Brain microvascular endothelial cell (primary cell): ENCODE measurements around the gene TOR1B.

Experiments used
- DNase-seq: peaks from one replicate; pipeline ENCODE4 v3.0.0-alpha.2; 2020
- H3K27ac ChIP-seq: fragments of 250-450 bp; sonication (Bioruptor Pico); 2 replicates; pipeline ENCODE4 v1.5.1; 2020; ENCODE audit warnings: mild to moderate bottlenecking, moderate library complexity
- H3K27me3 ChIP-seq: fragments of 250-450 bp; sonication (Bioruptor Pico); replicated peaks from 2 replicates; pipeline ENCODE4 v1.5.1; 2020; ENCODE audit warnings: mild to moderate bottlenecking
- H3K36me3 ChIP-seq: fragments of 250-450 bp; sonication (Bioruptor Pico); replicated peaks from 2 replicates; pipeline ENCODE4 v1.5.1; 2020; ENCODE audit warnings: mild to moderate bottlenecking
- H3K4me3 ChIP-seq: 2 replicates; pipeline ENCODE4 v1.5.1; 2011; ENCODE audit warnings: low read depth, mild to moderate bottlenecking, control low read depth, low read length, moderate library complexity
- CTCF ChIP-seq: IDR thresholded peaks from 2 replicates; pipeline ENCODE4 v1.5.1; 2011; ENCODE audit warnings: low read depth, mild to moderate bottlenecking, moderate library complexity, low read length, control low read depth, inconsistent platforms; ENCODE audit errors: missing control alignments
- in situ Hi-C: cut with HindIII; loops from 2 replicates; pipeline ENCODE4 v1.10.0; 2017; ENCODE audit warnings: low sequenced_read_pairs, low pct_ligation_motif_present

Gene TOR1B

GRCh38 chr9:129802833-129803675, at the start of gene TOR1B:
Gene TOR1B, plus strand, starts transcription at chr9:129803184. Its CDS starts 29 bp downstream, at chr9:129803213.
- Histone ChIP-seq H3K27ac (peak within 1 kb of the TSS; percentile 57), H3K36me3 (peaks cover 14% of the 10 kb centered on the region), H3K4me3 (peak within 1 kb of the TSS; percentile 73), H3K27me3 (no peaks in the 10 kb centered on the region)
- DNase-seq = peak; percentile 87
- in situ Hi-C loops = no loop called here
- TF ChIP-seq CTCF = no peak

GRCh38 chr9:129755151-129755550, 47.8 kb upstream of the TOR1B start:
- no peak overlapping the region for H3K4me3 ChIP-seq
- no peak for DNase-seq
- no peaks in the 10 kb centered on the region for H3K27me3 ChIP-seq
- no peak overlapping the region for H3K27ac ChIP-seq
- TF ChIP-seq CTCF = no peak
- no peaks in the 10 kb centered on the region for H3K36me3 ChIP-seq
- in situ Hi-C loops = no loop called here

- no peak for DNase-seq
- no peaks in the 10 kb centered on the region for H3K27me3 ChIP-seq
- no peak overlapping the region for H3K27ac ChIP-seq
- H3K36me3 ChIP-seq = no peaks in the 10 kb centered on the region
- in situ Hi-C loops = no loop called here
- no peak for TF ChIP-seq CTCF
- H3K4me3 ChIP-seq = no peak overlapping the region
Observed at GRCh38 chr9:129756191-129756590, 46.8 kb upstream of the TOR1B start.

GRCh38 chr9:129757045-129757444, 45.9 kb upstream of the TOR1B start:
- H3K27ac ChIP-seq = no peak overlapping the region
- DNase-seq = no peak
- no peaks in the 10 kb centered on the region for H3K36me3 ChIP-seq
- no peak for TF ChIP-seq CTCF
- in situ Hi-C loops = no loop called here
- no peaks in the 10 kb centered on the region for H3K27me3 ChIP-seq
- H3K4me3 ChIP-seq = no peak overlapping the region

- TF ChIP-seq CTCF = no peak
- Histone ChIP-seq H3K27me3 (no peaks in the 10 kb centered on the region), H3K27ac (no peak overlapping the region), H3K36me3 (no peaks in the 10 kb centered on the region), H3K4me3 (no peak overlapping the region)
- no peak for DNase-seq
- in situ Hi-C loops = no loop called here
Observed at GRCh38 chr9:129759319-129759718, 43.7 kb upstream of the TOR1B start.
